ENCODE data around the gene RSAD2.

- TF ChIP-seq EZH2 (IDR thresholded peaks at IDR 0.05) (no peak), POLR2AphosphoS5 (IDR thresholded peaks at IDR 0.05; ENCODE audit: borderline replicate concordance, low read depth, low read length) (no peak), FOXP2 (optimal IDR thresholded peaks at IDR 0.05; ENCODE audit: control extremely low read depth, extremely low read length, insufficient read depth) (no peak)
Measured at GRCh38 chr2:6893876-6894482, 16.4 kb downstream of the RSAD2 start.
